ENCODE data around the gene TXK.

TXK gene

GRCh38 chr4:48126621-48127020 is 7.4 kb downstream of the TXK start:
- no peak overlapping the region for H3K27ac ChIP-seq (ENCODE audit: low read depth, low read length, poor library complexity, severe bottlenecking)
- H3K27me3 ChIP-seq (ENCODE audit: insufficient read depth, low read length), result no peaks in the 10 kb centered on the region
- no peak overlapping the region for H3K4me2 ChIP-seq (ENCODE audit: low read length)

GRCh38 chr4:48124870-48125269 is 9.2 kb downstream of the TXK start:
- Histone ChIP-seq H3K4me1 (ENCODE audit: insufficient read depth, low read length, severe bottlenecking) (peaks cover 5% of the 10 kb centered on the region), H3K79me2 (ENCODE audit: insufficient read depth, low read length) (no peaks in the 10 kb centered on the region), H4K20me1 (ENCODE audit: insufficient read depth, low read length) (no peaks in the 10 kb centered on the region), H3K4me3 (ENCODE audit: low read depth, low read length, poor library complexity, severe bottlenecking) (no peak overlapping the region), H3K9me3 (ENCODE audit: low read length) (no peaks in the 10 kb centered on the region), H3K27ac (ENCODE audit: low read depth, low read length, poor library complexity, severe bottlenecking) (no peak overlapping the region), H3K9me2 (ENCODE audit: low read depth, low read length) (no peaks in the 10 kb centered on the region), H3K9ac (ENCODE audit: low read length) (no peak overlapping the region), H3K36me3 (ENCODE audit: insufficient read depth, low read length) (no peaks in the 10 kb centered on the region), H2AFZ (ENCODE audit: low read length) (no peak overlapping the region), H3F3A (ENCODE audit: insufficient read depth, low read length) (no peaks in the 10 kb centered on the region), H3K4me2 (ENCODE audit: low read length) (no peak overlapping the region), H3K27me3 (ENCODE audit: insufficient read depth, low read length) (no peaks in the 10 kb centered on the region)
- TF ChIP-seq CTCF (IDR thresholded peaks at IDR 0.05; ENCODE audit: low read length) (no peak), EZH2 (IDR thresholded peaks at IDR 0.05; ENCODE audit: borderline replicate concordance, low read length) (no peak)

More at GRCh38 chr4:48126621-48127020, 7.4 kb downstream of the TXK start:
- no peak overlapping the region for H2AFZ ChIP-seq (ENCODE audit: low read length)
- peaks cover 5% of the 10 kb centered on the region for H3K4me1 ChIP-seq (ENCODE audit: insufficient read depth, low read length, severe bottlenecking)
- no peaks in the 10 kb centered on the region for H3K9me3 ChIP-seq (ENCODE audit: low read length)
- H3F3A ChIP-seq (ENCODE audit: insufficient read depth, low read length), result no peaks in the 10 kb centered on the region
- H3K4me3 ChIP-seq (ENCODE audit: low read depth, low read length, poor library complexity, severe bottlenecking), result no peak overlapping the region
- no peaks in the 10 kb centered on the region for H3K36me3 ChIP-seq (ENCODE audit: insufficient read depth, low read length)
- H4K20me1 ChIP-seq (ENCODE audit: insufficient read depth, low read length), result no peaks in the 10 kb centered on the region
- TF ChIP-seq CTCF (IDR thresholded peaks at IDR 0.05; ENCODE audit: low read length), result no peak
- no peaks in the 10 kb centered on the region for H3K9me2 ChIP-seq (ENCODE audit: low read depth, low read length)
- no peak overlapping the region for H3K9ac ChIP-seq (ENCODE audit: low read length)
- no peaks in the 10 kb centered on the region for H3K79me2 ChIP-seq (ENCODE audit: insufficient read depth, low read length)

GRCh38 chr4:48122756-48123155 is 11.3 kb downstream of the TXK start:
- no peaks in the 10 kb centered on the region for H3K79me2 ChIP-seq (ENCODE audit: insufficient read depth, low read length)
- TF ChIP-seq CTCF (IDR thresholded peaks at IDR 0.05; ENCODE audit: low read length) (no peak), EZH2 (IDR thresholded peaks at IDR 0.05; ENCODE audit: borderline replicate concordance, low read length) (no peak)
- H3K27ac ChIP-seq (ENCODE audit: low read depth, low read length, poor library complexity, severe bottlenecking), result no peak overlapping the region

More at GRCh38 chr4:48122756-48123155, 11.3 kb downstream of the TXK start:
- no peaks in the 10 kb centered on the region for H3K9me3 ChIP-seq (ENCODE audit: low read length)
- H2AFZ ChIP-seq (ENCODE audit: low read length), result no peak overlapping the region
- no peaks in the 10 kb centered on the region for H3K27me3 ChIP-seq (ENCODE audit: insufficient read depth, low read length)
- no peaks in the 10 kb centered on the region for H3K9me2 ChIP-seq (ENCODE audit: low read depth, low read length)
- no peak overlapping the region for H3K4me2 ChIP-seq (ENCODE audit: low read length)
- H3K4me1 ChIP-seq (ENCODE audit: insufficient read depth, low read length, severe bottlenecking), result no peaks in the 10 kb centered on the region
- no peak overlapping the region for H3K9ac ChIP-seq (ENCODE audit: low read length)
- no peaks in the 10 kb centered on the region for H3K36me3 ChIP-seq (ENCODE audit: insufficient read depth, low read length)
- no peaks in the 10 kb centered on the region for H4K20me1 ChIP-seq (ENCODE audit: insufficient read depth, low read length)
- H3F3A ChIP-seq (ENCODE audit: insufficient read depth, low read length), result no peaks in the 10 kb centered on the region
- no peak overlapping the region for H3K4me3 ChIP-seq (ENCODE audit: low read depth, low read length, poor library complexity, severe bottlenecking)
